Articular chondrocyte of knee joint (primary cell): ENCODE data around the gene R3HDML. TPM values are rescaled to one million over a fixed set of nuclear protein-coding genes. Genes with fewer than 3 reads are reported as not detected.

Source experiments
- small RNA-seq: library from RNA; depleted of rRNA; stranded (forward); fragments of <200 nt; gene quantifications from one replicate; pipeline ENCODE3, GENCODE V24; 2012
- total RNA-seq: library from RNA; depleted of rRNA; stranded (reverse); fragments of >200 nt; gene quantifications from 2 replicates; pipeline ENCODE4 v1.2.3, GENCODE V29; 2012

R3HDML gene
- total RNA-seq, result not detected in 2 replicates

GRCh38 chr20:44336725-44337380 is at the start of gene R3HDML:
Gene R3HDML (plus strand): TSS chr20:44337043. CDS start chr20:44337158, 115 bp downstream.

DNA sequence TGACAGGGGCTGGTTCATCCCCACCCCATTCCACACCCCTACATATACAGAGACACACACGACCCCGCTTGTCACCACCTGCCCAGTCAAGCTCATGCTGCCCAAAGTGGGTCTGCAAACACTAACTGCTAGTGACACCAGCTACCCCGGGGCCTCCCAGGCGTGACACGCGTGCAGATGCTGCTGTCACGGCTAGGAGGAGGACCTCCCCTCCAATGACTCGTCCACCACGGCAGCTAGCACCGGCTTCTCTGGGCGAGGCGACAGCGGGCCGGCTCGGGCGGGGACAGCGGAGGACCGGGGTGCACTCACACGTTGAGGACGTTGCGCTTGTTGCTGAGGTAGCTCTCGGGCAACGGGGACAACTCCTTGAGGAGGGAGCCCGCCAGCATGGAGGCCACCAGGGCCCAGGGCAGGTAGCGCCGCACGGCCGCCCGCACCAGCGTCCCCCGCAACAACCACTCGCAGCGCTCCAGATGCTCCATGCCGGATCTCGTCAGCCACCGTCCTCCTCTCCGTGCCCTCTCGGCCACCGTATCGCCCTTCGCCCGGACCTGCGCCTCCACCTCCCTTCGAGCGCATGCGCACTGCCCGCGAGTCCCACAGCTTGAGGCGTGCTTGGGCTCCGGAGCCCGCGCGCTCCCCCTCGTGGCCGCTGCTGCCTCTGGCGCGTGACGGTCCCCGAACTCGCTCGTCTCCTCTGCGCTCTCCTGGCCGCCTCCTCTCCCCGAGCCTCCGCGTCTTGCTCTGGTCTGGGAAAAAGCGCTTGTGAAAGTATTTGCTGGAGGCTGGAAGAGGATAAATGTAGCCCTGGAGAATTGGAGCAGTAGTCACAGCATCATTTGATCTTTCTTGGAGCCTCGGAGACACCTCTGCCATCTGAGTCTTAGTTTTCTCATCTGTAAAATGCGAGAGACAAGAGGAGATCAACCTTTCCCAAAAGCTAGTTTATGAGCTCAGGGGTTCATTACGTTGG is 25.9 kb upstream of the R3HDML start, which contains the start of gene FITM2:
TSS of gene FITM2 (minus strand) at position 539 of the 976 bp plus-strand sequence. CDS start at position 485, 54 bp downstream.

DNA sequence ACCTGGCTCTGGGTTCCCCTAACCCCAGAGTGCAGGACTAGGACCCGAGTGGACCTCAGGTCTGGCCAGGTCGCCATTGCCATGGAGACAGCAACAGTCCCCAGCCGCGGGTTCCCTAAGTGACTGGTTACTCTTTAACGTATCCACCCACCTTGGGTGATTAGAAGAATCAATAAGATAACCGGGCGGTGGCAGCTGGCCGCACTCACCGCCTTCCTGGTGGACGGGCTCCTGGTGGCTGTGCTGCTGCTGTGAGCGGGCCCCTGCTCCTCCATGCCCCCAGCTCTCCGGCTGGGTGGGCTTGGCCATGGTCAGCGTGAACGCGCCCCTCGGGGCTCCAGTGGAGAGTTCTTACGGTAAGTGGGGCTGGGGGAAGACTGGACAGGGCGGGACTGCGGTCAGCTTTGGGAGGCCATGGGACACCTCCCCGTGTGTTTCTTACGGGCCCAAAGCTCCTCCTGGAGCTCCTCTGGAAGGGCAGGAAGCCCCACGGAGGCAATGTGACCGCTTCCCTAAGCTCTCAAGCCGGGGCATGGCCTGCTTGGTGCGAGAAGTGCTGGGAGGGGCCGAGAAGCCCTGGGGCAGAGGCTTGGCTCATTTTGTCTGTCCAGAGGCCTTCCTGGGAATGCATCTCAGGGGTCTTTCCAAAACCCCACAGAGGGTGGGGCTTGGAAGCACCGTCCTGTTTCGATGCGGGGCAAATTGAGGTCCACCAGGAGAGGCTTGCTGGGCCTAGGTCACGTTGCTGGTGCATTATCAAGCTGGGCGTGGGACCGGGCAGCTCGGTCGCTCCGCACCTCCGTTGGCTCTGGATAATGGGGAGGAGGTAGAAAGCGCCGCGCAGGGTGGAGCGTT is 18.9 kb downstream of the R3HDML start, which contains the start of gene HNF4A:
TSS of gene HNF4A (plus strand) at position 202 of the 855 bp plus-strand sequence. CDS start at position 308, 106 bp downstream.

Small RNA genes within 50 kb of the gene (small RNA-seq; reads per million reads assigned to genes)
- gene RF00019, result not detected

Other genes starting within 250 kb of the R3HDML start
- gene JPH2, start 149.9 kb upstream of the R3HDML start, total RNA-seq, result 0.22 and 0.52 TPM in 2 replicates
- 38.8 and 47.8 TPM in 2 replicates for gene OSER1, start 126.3 kb upstream of the R3HDML start, total RNA-seq
- 0.13 and 0.22 TPM in 2 replicates for gene GDAP1L1, start 89.7 kb upstream of the R3HDML start, total RNA-seq
- 9.8 and 10.3 TPM in 2 replicates for gene FITM2, start 25.8 kb upstream of the R3HDML start, total RNA-seq
- gene HNF4A, start 18.7 kb downstream of the R3HDML start, total RNA-seq, result 0.11 TPM in 1 of 2 replicates, not detected in the other
- gene TTPAL, start 138.8 kb downstream of the R3HDML start, total RNA-seq, result 18.8 and 21.3 TPM in 2 replicates
- gene SERINC3, start 185.0 kb downstream of the R3HDML start, total RNA-seq, result 139 and 154 TPM in 2 replicates
- gene PKIG, start 245.5 kb downstream of the R3HDML start, total RNA-seq, result 90.5 and 124 TPM in 2 replicates